GM18868 (cell line): ENCODE measurements around the gene ABCA3.

Experiments
- ATAC-seq: cut with Tn5 transposase; IDR thresholded peaks from one replicate; pipeline ENCODE4 v1.9.1; 2021; ENCODE audit warnings: mild to moderate bottlenecking, moderate library complexity; ENCODE audit not compliant: unreplicated experiment

The ABCA3 gene

GRCh38 chr16:2237102-2237482 is 103.4 kb downstream of the ABCA3 start:
- ATAC-seq = no peak

DNA sequence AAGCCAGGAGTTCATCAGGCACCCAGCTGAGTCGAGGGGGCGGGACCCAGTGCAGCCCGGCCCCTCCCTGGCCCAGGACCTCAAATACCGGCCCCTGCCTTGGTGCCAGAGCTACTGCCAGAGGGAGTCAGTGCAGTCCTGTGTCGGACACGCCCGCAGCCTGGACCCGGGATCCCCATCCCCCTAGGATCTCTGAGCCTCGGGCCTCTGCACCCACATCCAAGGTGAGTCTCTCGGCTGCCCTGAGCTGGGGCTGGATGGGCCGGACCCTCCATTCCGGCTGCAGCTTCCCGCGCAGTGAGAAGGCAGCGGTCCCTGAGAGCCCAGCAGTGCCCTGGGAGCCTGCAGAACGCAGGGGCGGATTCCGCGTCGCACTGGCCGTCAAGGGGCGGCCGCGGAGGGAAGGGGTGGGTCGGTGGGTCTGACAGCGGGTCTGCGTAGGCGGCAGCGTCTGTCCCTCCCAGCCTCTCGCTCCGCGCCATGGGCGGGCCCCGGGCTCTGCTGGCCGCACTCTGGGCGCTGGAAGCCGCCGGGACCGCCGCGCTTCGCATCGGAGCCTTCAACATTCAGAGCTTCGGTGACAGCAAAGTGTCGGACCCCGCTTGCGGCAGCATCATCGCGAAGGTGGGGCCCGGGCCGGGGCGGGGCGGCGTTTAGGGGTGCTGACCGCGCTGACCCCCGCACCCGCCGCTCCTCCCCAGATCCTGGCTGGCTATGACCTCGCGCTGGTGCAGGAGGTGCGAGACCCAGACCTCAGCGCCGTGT is 104.0 kb downstream of the ABCA3 start, which contains the start of gene DNASE1L2:
TSS of gene DNASE1L2 (plus strand) at position 108 of the 765 bp plus-strand sequence. CDS start at position 481, 373 bp downstream.
- no peak for ATAC-seq

GRCh38 chr16:2235695-2236336 is 104.7 kb downstream of the ABCA3 start:
- no peak for ATAC-seq

GRCh38 chr16:2235234-2235651 is 105.3 kb downstream of the ABCA3 start:
- ATAC-seq = no peak

- ATAC-seq = no peak
These were observed 105.7 kb downstream of the ABCA3 start for GRCh38 chr16:2234813-2235170.

DNA sequence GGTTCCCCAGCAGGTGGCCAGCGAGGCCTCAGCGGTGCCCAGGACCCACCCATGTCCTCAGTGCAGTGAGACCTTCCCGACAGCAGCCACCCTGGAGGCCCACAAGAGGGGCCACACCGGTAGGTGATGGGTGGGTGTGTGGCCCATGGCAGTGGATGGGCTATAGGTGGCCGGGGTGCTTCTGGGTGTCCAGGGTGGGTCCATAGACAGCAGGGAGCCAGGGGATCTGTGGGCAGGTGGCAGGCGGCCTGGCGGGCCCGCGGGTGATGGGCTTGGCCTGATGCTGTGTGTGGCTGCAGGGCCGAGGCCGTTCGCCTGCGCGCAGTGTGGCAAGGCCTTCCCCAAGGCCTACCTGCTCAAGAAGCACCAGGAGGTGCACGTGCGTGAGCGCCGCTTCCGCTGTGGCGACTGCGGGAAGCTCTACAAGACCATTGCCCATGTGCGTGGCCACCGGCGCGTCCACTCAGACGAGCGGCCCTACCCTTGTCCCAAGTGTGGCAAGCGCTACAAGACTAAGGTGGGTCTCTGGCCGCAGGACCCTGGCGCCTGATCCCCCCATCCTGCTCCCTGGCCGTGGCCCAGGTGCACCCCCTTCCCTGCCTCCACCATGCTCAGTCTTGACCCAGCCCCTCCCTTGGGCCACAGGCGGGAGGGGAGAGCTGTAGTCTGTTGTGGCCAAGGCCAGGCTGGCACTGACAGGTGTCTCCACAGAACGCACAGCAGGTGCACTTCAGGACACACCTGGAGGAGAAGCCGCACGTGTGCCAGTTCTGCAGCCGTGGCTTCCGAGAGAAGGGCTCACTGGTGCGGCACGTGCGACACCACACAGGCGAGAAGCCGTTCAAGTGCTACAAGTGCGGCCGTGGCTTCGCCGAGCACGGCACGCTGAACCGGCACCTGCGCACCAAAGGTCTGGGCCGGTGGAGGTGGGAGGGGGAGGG is 106.4 kb downstream of the ABCA3 start:
- ATAC-seq = no peak

DNA sequence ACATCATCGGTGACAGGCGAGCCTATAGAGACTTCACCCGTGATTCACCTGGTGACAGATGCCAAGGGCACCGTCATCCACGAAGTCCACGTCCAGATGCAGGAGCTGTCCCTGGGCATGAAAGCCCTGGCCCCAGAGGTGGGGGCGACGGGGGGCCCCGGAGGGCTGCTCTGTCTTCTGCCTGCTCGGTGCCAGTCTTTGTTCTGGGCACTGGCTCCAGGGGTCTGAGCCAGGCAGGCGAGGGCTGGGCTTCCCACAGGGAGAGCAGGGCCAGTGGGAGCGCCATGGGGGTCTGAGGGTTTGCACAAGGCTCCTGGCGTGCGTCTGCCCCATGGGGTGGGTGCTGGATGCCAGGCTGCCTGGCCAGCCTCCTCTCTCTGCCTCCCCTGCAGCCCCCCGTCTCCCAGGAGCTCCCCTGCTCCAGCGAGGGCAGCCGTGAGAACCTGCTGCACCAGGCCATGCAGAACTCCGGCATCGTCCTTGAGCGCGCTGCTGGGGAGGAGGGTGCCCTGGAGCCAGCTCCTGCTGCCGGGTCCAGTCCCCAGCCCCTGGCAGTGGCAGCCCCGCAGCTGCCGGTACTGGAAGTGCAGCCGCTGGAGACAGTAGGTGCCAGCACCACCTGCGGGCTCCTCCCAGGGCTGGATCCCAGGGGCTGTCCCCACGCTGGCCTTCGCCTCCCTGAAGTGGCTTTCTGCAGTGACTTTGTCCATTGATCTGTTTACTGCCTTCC is 107.3 kb downstream of the ABCA3 start:
- ATAC-seq = no peak

- ATAC-seq = no peak
These were observed 108.2 kb downstream of the ABCA3 start for GRCh38 chr16:2232094-2232990.

GRCh38 chr16:2231016-2231931 is 109.3 kb downstream of the ABCA3 start:
- ATAC-seq = no peak

DNA sequence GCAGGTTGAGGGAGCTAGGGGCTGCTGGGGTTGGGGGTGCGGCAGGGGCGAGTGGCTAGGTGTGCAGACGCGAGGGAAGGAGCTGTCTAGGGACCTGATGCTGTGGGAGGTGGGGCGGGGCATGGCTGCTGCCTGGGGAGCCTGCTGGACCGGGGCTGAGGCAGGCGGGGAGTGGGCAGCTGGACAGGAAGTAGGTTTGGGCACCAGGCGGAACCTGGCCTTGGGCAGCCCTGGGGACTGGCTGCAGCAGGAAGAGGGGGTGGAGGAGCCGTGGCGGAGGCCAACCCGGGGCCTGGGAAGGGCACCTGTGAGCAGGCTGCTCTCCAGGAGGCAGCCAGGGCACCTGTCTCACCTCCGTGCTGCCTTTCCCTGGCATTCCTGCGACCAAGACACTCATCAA is 110.2 kb downstream of the ABCA3 start:
- no peak for ATAC-seq

GRCh38 chr16:2229632-2230250 is 110.8 kb downstream of the ABCA3 start:
- no peak for ATAC-seq

GRCh38 chr16:2229091-2229490 is 111.4 kb downstream of the ABCA3 start:
- no peak for ATAC-seq

DNA sequence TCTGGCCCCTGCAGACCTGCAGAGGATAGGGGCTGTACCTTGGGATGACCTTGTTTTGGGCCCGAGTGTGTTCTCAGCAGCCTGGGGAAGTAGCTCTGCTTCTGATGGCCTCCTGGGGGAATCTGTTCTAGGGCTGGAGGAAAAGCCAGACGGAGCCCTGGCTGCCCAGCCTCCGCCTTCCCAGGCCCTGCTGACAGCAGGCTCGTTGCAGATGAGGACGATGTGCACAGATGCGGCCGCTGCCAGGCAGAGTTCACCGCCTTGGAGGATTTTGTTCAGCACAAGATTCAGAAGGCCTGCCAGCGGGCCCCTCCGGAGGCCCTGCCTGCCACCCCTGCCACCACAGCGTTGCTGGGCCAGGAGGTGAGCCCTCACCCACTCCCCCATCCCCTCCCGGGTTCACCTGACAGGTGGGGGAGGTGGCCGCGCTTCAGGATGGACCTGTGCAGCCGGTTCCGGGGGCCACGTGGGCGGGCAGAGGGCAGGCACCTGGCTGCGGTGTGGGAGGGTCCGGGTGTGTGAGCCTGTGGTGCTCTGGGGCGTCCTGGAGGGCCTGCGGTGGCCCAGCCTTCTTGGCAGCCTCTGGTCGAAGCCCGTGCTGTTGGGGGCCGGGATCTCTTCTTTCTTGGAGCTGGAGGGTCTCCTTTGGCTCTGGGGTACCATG is 112.2 kb downstream of the ABCA3 start:
- ATAC-seq = no peak

DNA sequence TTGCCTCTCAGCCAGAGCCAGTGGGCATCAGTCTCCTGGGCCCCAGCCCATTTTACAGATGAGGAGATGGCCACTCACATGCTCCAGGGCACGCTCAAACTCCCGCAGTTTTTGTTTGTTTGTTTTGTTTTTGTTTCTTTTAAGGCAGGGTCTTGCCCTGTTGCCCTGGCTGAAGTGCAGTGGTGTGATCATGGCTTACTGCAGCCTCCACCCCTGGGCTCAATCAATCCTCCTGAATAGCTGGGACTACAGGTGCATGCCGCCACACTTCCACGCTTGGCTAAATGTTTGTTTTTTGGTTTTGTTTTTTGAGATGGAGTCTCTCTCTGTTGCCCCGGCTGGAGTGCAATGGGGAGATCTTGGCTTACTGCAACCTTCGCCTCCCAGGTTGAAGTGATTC is 113.6 kb downstream of the ABCA3 start:
- ATAC-seq = no peak

DNA sequence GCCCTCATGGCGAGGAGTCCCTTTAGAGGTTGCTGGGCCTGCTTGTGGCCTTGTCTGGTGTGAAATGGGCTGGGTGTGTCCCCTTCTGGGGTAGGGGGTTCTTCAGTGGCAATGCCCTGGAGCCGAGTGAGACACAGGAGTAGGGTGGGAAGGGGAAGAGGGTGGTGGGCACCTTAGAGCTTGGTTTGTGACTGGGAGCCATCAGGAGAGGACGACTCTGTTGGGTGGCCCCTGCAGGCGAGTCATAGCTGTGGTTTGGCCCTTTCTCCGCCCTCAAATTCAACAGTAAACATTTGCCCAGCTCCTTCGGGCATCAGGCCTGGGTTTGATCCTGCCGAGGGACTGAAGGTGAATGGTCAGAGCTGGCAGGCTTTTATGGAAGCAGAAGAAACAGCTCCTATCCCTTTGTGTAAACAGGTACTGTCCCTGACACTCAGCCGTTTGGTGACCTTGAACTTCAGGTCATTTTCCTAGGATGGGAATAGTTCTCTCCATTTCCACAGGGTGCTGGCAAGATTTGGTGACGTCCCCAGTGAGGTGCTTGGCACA is 114.2 kb downstream of the ABCA3 start:
- no peak for ATAC-seq
